ENCODE measurements around the gene CRYBB1.

The CRYBB1 gene

GRCh38 chr22:26550498-26551033 is 67.3 kb downstream of the CRYBB1 start:
- DNase-seq (ENCODE audit: low spot score): no peak
- TF ChIP-seq CTCF (IDR thresholded peaks at IDR 0.05; ENCODE audit: extremely low read depth, missing control alignments): no peak

- TF ChIP-seq CTCF (IDR thresholded peaks at IDR 0.05; ENCODE audit: extremely low read depth, missing control alignments): no peak
- no peak for DNase-seq (ENCODE audit: low spot score)
Observed at GRCh38 chr22:26549902-26550497, 67.8 kb downstream of the CRYBB1 start.
